ENCODE measurements around the gene NFKB1.

- TF ChIP-seq POLR2A (IDR thresholded peaks at IDR 0.05): no peak
- TF ChIP-seq, protein P1, sequence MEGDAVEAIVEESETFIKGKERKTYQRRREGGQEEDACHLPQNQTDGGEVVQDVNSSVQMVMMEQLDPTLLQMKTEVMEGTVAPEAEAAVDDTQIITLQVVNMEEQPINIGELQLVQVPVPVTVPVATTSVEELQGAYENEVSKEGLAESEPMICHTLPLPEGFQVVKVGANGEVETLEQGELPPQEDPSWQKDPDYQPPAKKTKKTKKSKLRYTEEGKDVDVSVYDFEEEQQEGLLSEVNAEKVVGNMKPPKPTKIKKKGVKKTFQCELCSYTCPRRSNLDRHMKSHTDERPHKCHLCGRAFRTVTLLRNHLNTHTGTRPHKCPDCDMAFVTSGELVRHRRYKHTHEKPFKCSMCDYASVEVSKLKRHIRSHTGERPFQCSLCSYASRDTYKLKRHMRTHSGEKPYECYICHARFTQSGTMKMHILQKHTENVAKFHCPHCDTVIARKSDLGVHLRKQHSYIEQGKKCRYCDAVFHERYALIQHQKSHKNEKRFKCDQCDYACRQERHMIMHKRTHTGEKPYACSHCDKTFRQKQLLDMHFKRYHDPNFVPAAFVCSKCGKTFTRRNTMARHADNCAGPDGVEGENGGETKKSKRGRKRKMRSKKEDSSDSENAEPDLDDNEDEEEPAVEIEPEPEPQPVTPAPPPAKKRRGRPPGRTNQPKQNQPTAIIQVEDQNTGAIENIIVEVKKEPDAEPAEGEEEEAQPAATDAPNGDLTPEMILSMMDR (IDR thresholded peaks at IDR 0.05): no peak
These were observed 77.1 kb downstream of the NFKB1 start for GRCh38 chr4:102578270-102578669.
